Measurements from ENCODE around the gene MEIS2.
A peak's percentile ranks its signal among the peaks of the same experiment; 100 is the strongest.

The MEIS2 gene

DNA sequence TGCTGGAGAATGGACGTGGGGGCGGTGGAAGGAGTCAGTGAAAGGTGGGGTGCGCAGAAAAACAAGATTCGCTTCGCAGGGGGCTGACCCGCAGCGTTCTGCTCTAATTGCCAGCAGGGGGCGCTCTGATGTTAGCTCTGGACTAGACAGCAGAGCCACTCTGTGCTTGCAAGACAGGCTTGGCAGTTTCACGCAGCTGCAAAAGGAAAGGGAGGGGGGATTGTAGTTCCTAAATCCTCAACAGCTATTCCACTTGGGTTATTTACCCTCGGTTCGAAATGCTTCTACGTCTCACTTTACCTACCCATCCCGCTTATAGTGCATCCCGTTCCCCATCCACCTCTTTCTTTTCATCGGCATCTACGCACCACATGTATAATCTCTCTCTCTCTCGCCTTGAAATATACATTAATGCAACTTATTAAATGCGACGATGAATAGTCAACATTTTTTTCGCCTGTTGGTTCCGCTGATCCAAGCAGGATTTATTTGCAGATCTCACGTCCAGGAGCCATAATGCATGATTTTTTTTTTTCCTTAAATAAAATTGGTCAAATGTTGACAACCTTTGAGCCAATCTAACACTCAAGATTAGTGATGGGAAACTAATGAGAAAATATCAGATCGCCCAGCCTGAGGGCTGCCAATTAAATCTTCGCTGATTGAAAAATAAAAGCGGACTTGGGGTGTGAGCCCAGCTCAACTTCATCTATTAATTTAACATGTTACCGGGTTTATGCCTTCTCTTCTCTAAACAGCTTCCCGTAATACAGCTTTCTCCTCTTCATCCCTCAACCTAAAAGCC, 216.4 kb downstream of the MEIS2 start:
- H3K9me3 ChIP-seq (ENCODE audit: control insufficient read depth, low read length) = no peaks in the 10 kb centered on the region
- no peaks in the 10 kb centered on the region for H3K36me3 ChIP-seq (ENCODE audit: control insufficient read depth, insufficient read depth, low read length)
- H3K4me1 ChIP-seq (ENCODE audit: control insufficient read depth, insufficient read depth, low read length, poor library complexity, severe bottlenecking) = peaks cover 25% of the 10 kb centered on the region
- H3K27ac ChIP-seq (ENCODE audit: low read depth, low read length, severe bottlenecking) = no peak overlapping the region
- 8% methylated on average over 17 to 19 of the region's 27 CpGs for WGBS, 2 experiments (ENCODE audit: insufficient coverage in 2 of 2)
- H3K4me3 ChIP-seq (ENCODE audit: extremely low read depth, insufficient read depth, low read length, poor library complexity, severe bottlenecking) = peak overlapping the region; percentile 6

DNA sequence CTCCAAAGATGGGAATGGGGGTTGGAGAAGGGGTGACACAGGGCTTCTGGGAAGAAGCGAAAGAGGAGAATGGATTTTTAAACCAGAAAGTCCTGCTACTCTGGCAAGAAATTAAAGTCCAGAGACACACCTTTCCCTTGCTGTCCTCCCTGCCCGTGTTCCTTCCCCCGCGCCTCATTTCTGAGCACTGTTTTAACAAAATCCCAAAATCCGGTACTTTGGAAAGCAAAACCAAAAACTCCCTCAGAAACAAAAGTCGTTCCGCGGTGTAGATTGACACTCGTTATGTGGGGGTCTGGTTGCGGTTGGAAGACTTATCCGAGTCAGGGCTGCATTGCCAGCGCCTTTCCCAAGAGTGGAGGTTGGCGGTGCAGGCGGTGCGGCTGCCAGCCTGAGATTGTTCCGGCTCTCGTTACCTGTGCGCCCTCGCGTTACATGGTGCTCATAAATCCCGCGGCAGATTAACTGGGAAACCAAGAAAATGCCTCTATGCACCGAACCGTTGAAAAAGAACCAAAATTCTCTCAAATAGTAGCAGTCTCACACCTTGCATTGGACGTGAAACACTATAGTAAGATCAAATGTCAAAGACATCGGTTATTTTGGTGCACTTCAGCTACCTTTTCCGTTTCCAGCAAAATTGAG, 217.7 kb downstream of the MEIS2 start:
- Histone ChIP-seq H3K4me1 (ENCODE audit: control insufficient read depth, insufficient read depth, low read length, poor library complexity, severe bottlenecking) (peaks cover 19% of the 10 kb centered on the region), H3K27ac (ENCODE audit: low read depth, low read length, severe bottlenecking) (no peak overlapping the region), H3K36me3 (ENCODE audit: control insufficient read depth, insufficient read depth, low read length) (no peaks in the 10 kb centered on the region), H3K9me3 (ENCODE audit: control insufficient read depth, low read length) (no peaks in the 10 kb centered on the region), H3K4me3 (ENCODE audit: extremely low read depth, insufficient read depth, low read length, poor library complexity, severe bottlenecking) (no peak overlapping the region)
- 2 to 3% methylated on average over 16 to 18 of the region's 27 CpGs for WGBS, 2 experiments (ENCODE audit: insufficient coverage in 2 of 2)

DNA sequence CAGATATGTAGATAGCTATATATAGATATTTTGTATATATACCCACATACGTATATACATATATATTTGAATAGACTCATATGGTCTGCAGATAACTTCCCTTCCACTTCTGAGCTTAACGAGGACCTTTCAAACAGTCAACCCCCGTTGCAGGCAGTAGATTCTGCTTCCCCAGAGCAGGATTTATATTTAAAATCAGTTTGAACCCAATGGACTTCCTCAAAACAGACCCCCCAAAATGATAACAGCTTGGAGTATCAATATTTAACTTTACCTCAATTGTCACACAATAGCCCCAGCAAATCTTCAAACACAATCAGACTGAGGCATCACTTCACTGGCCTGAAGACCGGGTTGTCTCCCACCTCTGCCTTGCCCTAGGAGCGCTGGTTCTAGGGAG, 218.3 kb downstream of the MEIS2 start:
- peaks cover 13% of the 10 kb centered on the region for H3K4me1 ChIP-seq (ENCODE audit: control insufficient read depth, insufficient read depth, low read length, poor library complexity, severe bottlenecking)
- no peak overlapping the region for H3K4me3 ChIP-seq (ENCODE audit: extremely low read depth, insufficient read depth, low read length, poor library complexity, severe bottlenecking)
- H3K27ac ChIP-seq (ENCODE audit: low read depth, low read length, severe bottlenecking) = no peak overlapping the region
- 17% methylated on average over 4 of the region's 5 CpGs; no CpG with 5 or more reads in 1 of the 2 experiments for WGBS, 2 experiments (ENCODE audit: insufficient coverage in 2 of 2)
- no peaks in the 10 kb centered on the region for H3K36me3 ChIP-seq (ENCODE audit: control insufficient read depth, insufficient read depth, low read length)
- no peaks in the 10 kb centered on the region for H3K9me3 ChIP-seq (ENCODE audit: control insufficient read depth, low read length)

DNA sequence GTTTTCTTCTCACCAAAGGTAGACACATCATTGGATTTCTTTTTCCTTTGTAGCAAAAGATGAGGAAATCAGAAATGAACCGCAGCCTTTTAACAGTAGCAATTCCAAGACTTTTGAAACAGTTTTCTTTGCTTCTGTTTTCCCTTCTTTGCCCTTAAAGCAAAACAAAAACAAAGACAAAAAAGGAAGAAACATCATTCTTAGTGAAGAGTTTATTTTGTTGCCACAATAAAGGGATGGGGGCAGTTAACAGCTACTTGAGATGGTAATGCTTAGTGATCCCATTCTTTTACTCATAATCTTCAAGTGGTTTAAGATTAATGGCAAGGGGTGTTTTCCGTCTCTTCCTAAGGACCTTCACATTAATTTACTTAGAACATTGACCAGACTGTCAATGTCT, 218.8 kb downstream of the MEIS2 start:
- WGBS, 2 experiments (ENCODE audit: insufficient coverage in 2 of 2) = 14% methylated on average over 1 of the region's 2 CpGs; no CpG with 5 or more reads in 1 of the 2 experiments
- no peak overlapping the region for H3K27ac ChIP-seq (ENCODE audit: low read depth, low read length, severe bottlenecking)
- H3K36me3 ChIP-seq (ENCODE audit: control insufficient read depth, insufficient read depth, low read length) = no peaks in the 10 kb centered on the region
- no peak overlapping the region for H3K4me3 ChIP-seq (ENCODE audit: extremely low read depth, insufficient read depth, low read length, poor library complexity, severe bottlenecking)
- H3K4me1 ChIP-seq (ENCODE audit: control insufficient read depth, insufficient read depth, low read length, poor library complexity, severe bottlenecking) = peaks cover 11% of the 10 kb centered on the region
- H3K9me3 ChIP-seq (ENCODE audit: control insufficient read depth, low read length) = no peaks in the 10 kb centered on the region

DNA sequence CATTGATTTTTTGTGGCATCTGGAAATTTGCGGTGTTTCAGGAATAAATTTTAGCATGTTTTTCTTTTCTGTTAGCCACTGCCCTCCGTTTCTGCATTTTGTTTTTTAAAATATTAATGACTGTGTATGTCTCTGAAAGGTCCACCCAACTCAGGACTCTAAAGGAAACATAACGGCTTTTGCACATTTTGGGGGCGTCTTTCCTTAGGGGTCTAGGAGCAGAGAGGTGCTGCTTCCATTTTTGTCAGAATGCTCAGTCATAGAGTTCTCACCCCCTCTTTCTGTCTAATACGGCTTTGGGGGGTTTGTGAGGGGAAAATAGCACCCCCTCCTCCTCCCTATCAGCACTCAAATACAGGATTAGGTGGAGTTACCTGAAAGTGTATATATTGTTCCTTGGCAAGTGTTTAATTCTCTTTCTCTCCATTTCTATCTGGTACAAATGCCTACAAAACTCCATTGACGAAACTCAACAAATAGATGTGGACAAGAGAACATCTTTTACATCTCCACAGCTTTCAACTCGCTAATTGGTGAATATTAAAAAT, 219.4 kb downstream of the MEIS2 start:
- Histone ChIP-seq H3K9me3 (ENCODE audit: control insufficient read depth, low read length) (no peaks in the 10 kb centered on the region), H3K4me3 (ENCODE audit: extremely low read depth, insufficient read depth, low read length, poor library complexity, severe bottlenecking) (no peak overlapping the region), H3K4me1 (ENCODE audit: control insufficient read depth, insufficient read depth, low read length, poor library complexity, severe bottlenecking) (peaks cover 11% of the 10 kb centered on the region), H3K36me3 (ENCODE audit: control insufficient read depth, insufficient read depth, low read length) (no peaks in the 10 kb centered on the region), H3K27ac (ENCODE audit: low read depth, low read length, severe bottlenecking) (no peak overlapping the region)
- 20% methylated on average over 2 of the region's 7 CpGs; no CpG with 5 or more reads in 1 of the 2 experiments for WGBS, 2 experiments (ENCODE audit: insufficient coverage in 2 of 2)

DNA sequence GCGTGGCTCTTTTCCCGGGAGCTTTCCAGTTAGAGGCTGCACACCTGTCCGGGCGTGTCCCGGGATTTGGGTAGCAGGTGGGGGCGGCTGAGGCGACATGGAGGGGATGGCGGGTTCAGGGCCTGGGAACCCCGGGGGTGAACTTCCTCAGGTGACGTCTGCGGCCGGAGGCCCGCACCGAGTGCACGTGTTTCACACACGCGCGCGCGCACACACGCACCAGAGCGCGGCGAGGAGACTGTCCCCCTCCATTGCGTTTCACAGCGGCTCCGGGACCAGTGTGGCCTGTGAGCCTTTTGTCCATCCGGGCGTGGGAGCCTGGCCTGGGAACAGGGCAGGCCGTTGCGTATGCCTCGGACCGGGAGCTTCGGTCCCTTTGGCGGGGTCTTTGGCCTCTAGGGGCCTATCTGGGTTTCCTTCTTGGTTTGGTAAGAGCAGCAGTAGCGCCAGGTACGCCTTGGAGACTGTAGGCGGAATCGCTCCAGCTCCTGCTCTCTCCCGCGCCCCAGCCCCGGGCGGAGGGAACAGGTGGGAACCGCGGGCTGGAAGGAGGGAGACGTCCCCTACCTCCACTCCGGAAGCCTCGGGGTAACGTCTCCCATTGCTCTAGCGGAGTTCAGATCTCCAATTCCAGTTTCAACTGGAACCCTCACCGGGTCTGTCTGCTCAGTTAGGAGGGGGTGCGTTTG, 220.0 kb downstream of the MEIS2 start:
- H3K4me3 ChIP-seq (ENCODE audit: extremely low read depth, insufficient read depth, low read length, poor library complexity, severe bottlenecking) = peak overlapping the region; percentile 17
- peaks cover 11% of the 10 kb centered on the region for H3K4me1 ChIP-seq (ENCODE audit: control insufficient read depth, insufficient read depth, low read length, poor library complexity, severe bottlenecking)
- H3K9me3 ChIP-seq (ENCODE audit: control insufficient read depth, low read length) = no peaks in the 10 kb centered on the region
- H3K36me3 ChIP-seq (ENCODE audit: control insufficient read depth, insufficient read depth, low read length) = no peaks in the 10 kb centered on the region
- WGBS, 2 experiments (ENCODE audit: insufficient coverage in 2 of 2) = 3 to 4% methylated on average over 32 to 44 of the region's 52 CpGs
- H3K27ac ChIP-seq (ENCODE audit: low read depth, low read length, severe bottlenecking) = no peak overlapping the region

DNA sequence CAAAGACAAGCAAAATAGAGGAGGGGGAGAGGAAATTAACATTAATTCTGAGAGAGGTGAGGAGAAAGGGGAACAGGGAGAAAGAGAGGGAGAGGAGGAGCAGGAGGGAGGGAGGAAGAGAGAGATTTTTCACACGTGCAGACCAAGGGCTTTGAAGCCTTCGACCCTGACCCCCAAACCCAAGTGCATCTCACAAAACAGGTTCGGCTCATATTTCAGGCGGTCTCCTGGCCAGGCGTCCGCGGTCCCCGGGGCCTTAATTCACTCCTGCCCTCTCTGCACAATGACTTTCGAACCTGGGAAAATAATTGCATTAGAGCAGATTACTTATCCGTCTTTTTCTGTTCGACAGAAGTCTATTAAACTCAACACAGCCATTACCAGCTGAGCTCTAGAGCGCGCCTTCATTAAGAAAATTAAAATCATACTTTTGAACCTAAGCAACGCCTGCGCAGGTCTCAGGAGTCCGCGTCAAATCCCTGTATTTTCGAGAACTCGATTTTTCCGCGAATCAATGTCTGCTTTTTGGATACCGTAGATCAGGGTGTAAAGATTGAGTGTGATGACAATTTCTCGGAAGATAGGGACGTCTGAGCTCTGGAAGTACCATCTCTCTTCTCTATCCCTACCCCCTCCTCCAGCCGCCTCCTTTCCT, 220.7 kb downstream of the MEIS2 start:
- 8 to 11% methylated on average over 17 of the region's 25 CpGs for WGBS, 2 experiments (ENCODE audit: insufficient coverage in 2 of 2)
- Histone ChIP-seq H3K9me3 (ENCODE audit: control insufficient read depth, low read length) (no peaks in the 10 kb centered on the region), H3K4me3 (ENCODE audit: extremely low read depth, insufficient read depth, low read length, poor library complexity, severe bottlenecking) (peak overlapping the region; percentile 17), H3K4me1 (ENCODE audit: control insufficient read depth, insufficient read depth, low read length, poor library complexity, severe bottlenecking) (peaks cover 11% of the 10 kb centered on the region), H3K27ac (ENCODE audit: low read depth, low read length, severe bottlenecking) (no peak overlapping the region), H3K36me3 (ENCODE audit: control insufficient read depth, insufficient read depth, low read length) (no peaks in the 10 kb centered on the region)

DNA sequence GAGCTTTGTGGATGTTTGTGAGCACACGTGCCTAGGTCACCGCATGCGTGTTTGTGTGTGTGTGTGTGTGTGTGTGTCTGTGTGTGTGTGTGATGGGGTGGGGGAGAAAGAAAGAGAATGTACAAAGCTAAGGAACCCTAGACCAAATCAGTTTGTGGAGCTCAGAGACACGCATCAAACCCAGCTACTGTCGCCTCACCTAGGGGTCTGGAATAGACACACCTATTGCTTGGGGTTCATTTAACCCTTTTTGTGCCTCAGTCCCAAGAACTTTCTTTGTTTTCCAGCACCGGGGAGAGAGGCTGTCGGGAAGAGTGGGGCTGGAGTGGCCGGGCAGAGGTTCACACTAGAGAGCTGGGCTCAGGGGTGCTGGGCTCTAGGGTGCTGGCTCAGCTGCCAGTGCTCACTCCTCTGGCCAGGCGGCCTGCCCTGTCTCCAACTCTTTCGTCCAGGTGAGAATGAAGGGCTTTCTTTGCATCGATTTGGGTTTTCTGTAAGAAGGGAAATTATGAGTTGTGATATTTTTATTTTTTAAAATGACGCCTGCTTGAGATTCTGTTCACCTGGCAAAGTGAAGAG, 221.6 kb downstream of the MEIS2 start:
- no peaks in the 10 kb centered on the region for H3K9me3 ChIP-seq (ENCODE audit: control insufficient read depth, low read length)
- no peak overlapping the region for H3K27ac ChIP-seq (ENCODE audit: low read depth, low read length, severe bottlenecking)
- no peak overlapping the region for H3K4me3 ChIP-seq (ENCODE audit: extremely low read depth, insufficient read depth, low read length, poor library complexity, severe bottlenecking)
- peaks cover 8% of the 10 kb centered on the region for H3K4me1 ChIP-seq (ENCODE audit: control insufficient read depth, insufficient read depth, low read length, poor library complexity, severe bottlenecking)
- H3K36me3 ChIP-seq (ENCODE audit: control insufficient read depth, insufficient read depth, low read length) = no peaks in the 10 kb centered on the region
- WGBS, 2 experiments (ENCODE audit: insufficient coverage in 2 of 2) = 23 to 26% methylated on average over 7 to 9 of the region's 12 CpGs

DNA sequence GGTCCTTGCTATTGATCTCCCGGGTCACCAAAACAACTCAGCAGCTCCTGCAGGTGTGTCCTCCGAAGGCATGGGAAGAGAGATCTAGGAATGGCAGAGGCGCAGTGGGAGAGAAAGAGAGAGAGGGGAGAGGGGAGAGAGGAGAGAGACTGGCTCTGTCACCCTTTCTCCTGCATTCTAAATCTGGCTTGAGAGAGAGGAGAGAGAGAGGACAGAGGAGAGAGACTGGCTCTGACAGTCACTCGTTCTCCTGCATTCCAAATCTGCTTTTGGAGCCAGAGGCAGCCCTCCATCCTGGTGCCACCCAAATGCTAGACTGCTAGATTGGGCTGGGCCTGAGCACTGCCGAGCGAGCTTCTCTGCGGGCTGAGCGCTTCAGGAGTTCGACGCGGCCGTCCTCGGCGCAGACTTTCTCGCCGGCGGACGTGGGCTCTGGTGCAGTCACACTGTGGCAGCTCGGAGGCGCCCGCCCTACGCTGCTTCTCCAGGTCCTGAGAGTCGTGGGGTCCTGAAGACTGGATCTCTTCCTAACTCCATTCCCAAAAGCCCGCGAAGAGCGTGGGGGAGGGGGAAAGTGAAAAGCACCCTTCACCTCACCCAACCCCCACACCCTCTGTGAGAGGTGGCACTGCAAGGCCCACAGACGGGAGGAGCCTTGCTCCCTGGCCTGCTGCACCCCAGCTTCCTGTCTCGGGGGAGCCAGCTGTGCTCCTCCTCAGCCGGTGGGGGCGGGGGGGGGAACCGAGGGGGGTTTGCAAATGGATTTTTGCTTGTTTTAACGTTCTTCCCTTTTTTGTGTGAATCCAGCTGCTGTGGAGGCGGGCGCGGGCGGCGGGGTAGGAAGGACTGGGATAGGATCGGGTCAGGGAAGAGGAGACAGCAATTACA, 222.3 kb downstream of the MEIS2 start:
- no peaks in the 10 kb centered on the region for H3K36me3 ChIP-seq (ENCODE audit: control insufficient read depth, insufficient read depth, low read length)
- H3K4me1 ChIP-seq (ENCODE audit: control insufficient read depth, insufficient read depth, low read length, poor library complexity, severe bottlenecking) = peaks cover 6% of the 10 kb centered on the region
- 10 to 11% methylated on average over 15 to 17 of the region's 38 CpGs for WGBS, 2 experiments (ENCODE audit: insufficient coverage in 2 of 2)
- no peak overlapping the region for H3K4me3 ChIP-seq (ENCODE audit: extremely low read depth, insufficient read depth, low read length, poor library complexity, severe bottlenecking)
- H3K9me3 ChIP-seq (ENCODE audit: control insufficient read depth, low read length) = no peaks in the 10 kb centered on the region
- H3K27ac ChIP-seq (ENCODE audit: low read depth, low read length, severe bottlenecking) = no peak overlapping the region

All from mesodermal cell (in vitro differentiated cells).